T-helper 2 cell treated with Interferon-gamma antibody and Interleukin-4, amounts not matched to agents 5 μg/mL and 100 μg/mL, for 36 hours (primary cell): ENCODE results near the gene HP1BP3.

ENCODE experiments used
- DNase-seq: peaks from one replicate; pipeline ENCODE4 v3.0.0; 2021; ENCODE audit warnings: low spot score
- H3K27ac Mint-ChIP-seq: one replicate; pipeline ENCODE4 v1.8.0; 2021; ENCODE audit warnings: mild to moderate bottlenecking, mixed read lengths
- H3K27me3 Mint-ChIP-seq: one replicate; pipeline ENCODE4 v1.8.0; 2021; ENCODE audit warnings: low read depth, mixed read lengths
- H3K36me3 Mint-ChIP-seq: one replicate; pipeline ENCODE4 v1.8.0; 2021; ENCODE audit warnings: low read depth, mixed read lengths
- H3K4me1 Mint-ChIP-seq: one replicate; pipeline ENCODE4 v1.8.0; 2021; ENCODE audit warnings: low read depth, mixed read lengths
- H3K4me3 Mint-ChIP-seq: one replicate; pipeline ENCODE4 v1.8.0; 2022; ENCODE audit warnings: mild to moderate bottlenecking, moderate library complexity, mixed read lengths
- H3K9me3 Mint-ChIP-seq: one replicate; pipeline ENCODE4 v1.8.0; 2021; ENCODE audit warnings: mixed read lengths

Gene HP1BP3

GRCh38 chr1:20704390-20705202, 82.5 kb downstream of the HP1BP3 start:
- H3K27me3 Mint-ChIP-seq, result peaks cover 2% of the 10 kb centered on the region
- no peaks in the 10 kb centered on the region for H3K9me3 Mint-ChIP-seq
- H3K36me3 Mint-ChIP-seq, result no peaks in the 10 kb centered on the region
- DNase-seq, result no peak
- no peak overlapping the region for H3K27ac Mint-ChIP-seq
- no peaks in the 10 kb centered on the region for H3K4me1 Mint-ChIP-seq
- no peak overlapping the region for H3K4me3 Mint-ChIP-seq

GRCh38 chr1:20703124-20703756, 83.9 kb downstream of the HP1BP3 start:
- H3K4me1 Mint-ChIP-seq, result no peaks in the 10 kb centered on the region
- no peak for DNase-seq
- H3K27ac Mint-ChIP-seq, result no peak overlapping the region
- H3K36me3 Mint-ChIP-seq, result no peaks in the 10 kb centered on the region
- no peak overlapping the region for H3K4me3 Mint-ChIP-seq
- peaks cover 2% of the 10 kb centered on the region for H3K27me3 Mint-ChIP-seq
- no peaks in the 10 kb centered on the region for H3K9me3 Mint-ChIP-seq

DNA sequence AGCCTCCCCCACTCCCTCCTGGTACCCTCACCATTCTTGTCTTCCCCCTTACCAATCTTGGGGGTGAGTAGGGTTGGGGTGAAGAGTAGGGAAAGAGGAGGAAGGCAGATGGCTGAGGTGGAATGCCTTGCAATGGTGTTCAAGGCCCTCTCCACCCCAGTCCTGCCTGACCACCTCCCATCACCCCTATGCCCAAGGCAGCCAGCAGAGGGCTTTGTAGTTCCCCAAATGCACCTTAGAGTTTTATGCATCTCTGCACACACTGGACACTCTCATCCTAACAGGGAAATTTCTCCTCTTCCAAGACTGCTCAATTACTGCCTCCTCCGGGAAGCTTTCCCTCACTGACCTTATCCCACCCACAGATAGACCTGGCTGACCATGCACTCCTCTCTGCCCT, 84.7 kb downstream of the HP1BP3 start:
- H3K9me3 Mint-ChIP-seq, result no peaks in the 10 kb centered on the region
- no peaks in the 10 kb centered on the region for H3K4me1 Mint-ChIP-seq

GRCh38 chr1:20701847-20702246, 85.3 kb downstream of the HP1BP3 start:
- Mint-ChIP-seq H3K4me1 (peaks cover 3% of the 10 kb centered on the region), H3K27me3 (no peaks in the 10 kb centered on the region), H3K4me3 (no peak overlapping the region), H3K9me3 (no peaks in the 10 kb centered on the region), H3K36me3 (no peaks in the 10 kb centered on the region), H3K27ac (no peak overlapping the region)
- no peak for DNase-seq

More for the DNA sequence above, 84.7 kb downstream of the HP1BP3 start:
- Mint-ChIP-seq H3K27ac (no peak overlapping the region), H3K27me3 (no peaks in the 10 kb centered on the region), H3K4me3 (no peak overlapping the region), H3K36me3 (no peaks in the 10 kb centered on the region)
- no peak for DNase-seq

GRCh38 chr1:20701446-20701845, 85.7 kb downstream of the HP1BP3 start:
- H3K4me3 Mint-ChIP-seq, result no peak overlapping the region
- peaks cover 5% of the 10 kb centered on the region for H3K4me1 Mint-ChIP-seq
- H3K27ac Mint-ChIP-seq, result no peak overlapping the region
- DNase-seq, result no peak
- no peaks in the 10 kb centered on the region for H3K9me3 Mint-ChIP-seq
- no peaks in the 10 kb centered on the region for H3K27me3 Mint-ChIP-seq
- no peaks in the 10 kb centered on the region for H3K36me3 Mint-ChIP-seq

DNA sequence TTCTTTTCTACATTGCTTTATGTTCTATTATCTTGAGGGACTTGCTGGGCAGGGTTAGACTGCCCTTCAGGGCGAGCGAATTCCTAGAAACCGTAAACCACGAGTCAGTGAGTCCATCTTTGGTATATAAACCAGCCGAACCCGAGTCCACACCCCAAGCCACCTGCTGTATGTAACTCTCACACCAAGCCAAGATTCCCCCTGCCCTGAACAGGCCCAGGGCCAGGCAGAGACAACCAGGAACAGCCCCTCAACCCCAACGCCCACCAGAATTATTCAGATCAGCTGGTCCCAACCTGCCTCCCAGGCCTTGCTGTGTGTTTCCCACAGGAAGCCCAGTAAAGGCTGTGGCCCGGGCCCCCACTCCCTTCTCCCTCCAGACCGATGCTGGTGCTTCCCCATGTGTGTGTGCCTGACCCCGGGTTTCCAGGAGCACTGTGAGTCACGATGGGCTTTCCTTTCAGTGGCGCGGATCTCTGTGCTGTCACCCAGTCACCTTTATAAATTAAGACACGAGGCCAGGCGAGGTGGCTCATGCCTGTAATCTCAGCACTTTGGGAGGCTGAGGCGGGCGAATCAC, 86.4 kb downstream of the HP1BP3 start:
- H3K27me3 Mint-ChIP-seq, result peaks cover 4% of the 10 kb centered on the region
- no peak overlapping the region for H3K27ac Mint-ChIP-seq
- no peaks in the 10 kb centered on the region for H3K9me3 Mint-ChIP-seq
- no peak overlapping the region for H3K4me3 Mint-ChIP-seq
- no peaks in the 10 kb centered on the region for H3K36me3 Mint-ChIP-seq
- peaks cover 7% of the 10 kb centered on the region for H3K4me1 Mint-ChIP-seq
- DNase-seq, result no peak

- Mint-ChIP-seq H3K36me3 (no peaks in the 10 kb centered on the region), H3K27ac (no peak overlapping the region), H3K4me3 (no peak overlapping the region), H3K4me1 (peaks cover 7% of the 10 kb centered on the region), H3K9me3 (no peaks in the 10 kb centered on the region), H3K27me3 (peaks cover 8% of the 10 kb centered on the region)
- DNase-seq, result no peak
Measured at GRCh38 chr1:20699558-20699957, 87.5 kb downstream of the HP1BP3 start.

DNA sequence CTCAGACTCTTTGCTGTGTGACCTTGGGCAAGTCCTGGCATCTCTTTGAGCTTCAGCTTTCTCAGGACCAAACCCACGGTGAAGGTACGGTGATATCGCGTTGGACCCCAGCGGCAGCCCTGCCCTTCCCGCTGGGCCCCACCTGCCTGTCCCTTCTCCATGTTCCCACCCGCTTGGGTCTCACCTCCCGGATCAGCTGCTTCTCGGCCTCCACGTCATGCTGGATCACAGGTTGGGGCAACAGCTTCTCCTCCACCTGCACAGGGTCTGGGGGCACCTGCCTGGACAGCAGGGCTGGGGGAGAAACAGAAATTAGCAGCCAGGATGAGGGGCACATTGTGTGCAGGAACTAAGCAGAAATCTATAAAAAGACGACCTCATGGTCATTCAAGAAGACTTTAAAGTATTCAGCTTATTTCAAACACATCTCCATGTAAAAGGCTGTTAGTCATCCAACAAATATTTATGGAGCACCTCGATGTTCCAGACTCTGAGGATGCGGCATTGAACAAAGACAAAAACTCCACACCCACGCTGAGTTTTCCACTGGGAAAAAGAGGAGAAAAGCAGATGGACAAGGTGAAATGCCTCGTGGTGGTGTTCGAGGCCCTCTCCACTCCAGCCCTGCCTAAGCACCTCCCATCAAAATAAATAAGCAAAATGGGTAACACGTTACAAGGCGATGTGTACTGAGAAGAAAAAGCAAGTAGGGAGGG, 88.8 kb downstream of the HP1BP3 start:
- H3K9me3 Mint-ChIP-seq, result no peaks in the 10 kb centered on the region
- peaks cover 7% of the 10 kb centered on the region for H3K4me1 Mint-ChIP-seq
- DNase-seq, result no peak
- no peak overlapping the region for H3K27ac Mint-ChIP-seq
- H3K4me3 Mint-ChIP-seq, result no peak overlapping the region
- no peaks in the 10 kb centered on the region for H3K36me3 Mint-ChIP-seq
- peaks cover 16% of the 10 kb centered on the region for H3K27me3 Mint-ChIP-seq

- no peaks in the 10 kb centered on the region for H3K36me3 Mint-ChIP-seq
- no peaks in the 10 kb centered on the region for H3K9me3 Mint-ChIP-seq
- no peak for DNase-seq
- peaks cover 16% of the 10 kb centered on the region for H3K27me3 Mint-ChIP-seq
- no peak overlapping the region for H3K27ac Mint-ChIP-seq
- H3K4me1 Mint-ChIP-seq, result peaks cover 7% of the 10 kb centered on the region
- H3K4me3 Mint-ChIP-seq, result no peak overlapping the region
Measured at GRCh38 chr1:20697563-20697962, 89.5 kb downstream of the HP1BP3 start.

DNA sequence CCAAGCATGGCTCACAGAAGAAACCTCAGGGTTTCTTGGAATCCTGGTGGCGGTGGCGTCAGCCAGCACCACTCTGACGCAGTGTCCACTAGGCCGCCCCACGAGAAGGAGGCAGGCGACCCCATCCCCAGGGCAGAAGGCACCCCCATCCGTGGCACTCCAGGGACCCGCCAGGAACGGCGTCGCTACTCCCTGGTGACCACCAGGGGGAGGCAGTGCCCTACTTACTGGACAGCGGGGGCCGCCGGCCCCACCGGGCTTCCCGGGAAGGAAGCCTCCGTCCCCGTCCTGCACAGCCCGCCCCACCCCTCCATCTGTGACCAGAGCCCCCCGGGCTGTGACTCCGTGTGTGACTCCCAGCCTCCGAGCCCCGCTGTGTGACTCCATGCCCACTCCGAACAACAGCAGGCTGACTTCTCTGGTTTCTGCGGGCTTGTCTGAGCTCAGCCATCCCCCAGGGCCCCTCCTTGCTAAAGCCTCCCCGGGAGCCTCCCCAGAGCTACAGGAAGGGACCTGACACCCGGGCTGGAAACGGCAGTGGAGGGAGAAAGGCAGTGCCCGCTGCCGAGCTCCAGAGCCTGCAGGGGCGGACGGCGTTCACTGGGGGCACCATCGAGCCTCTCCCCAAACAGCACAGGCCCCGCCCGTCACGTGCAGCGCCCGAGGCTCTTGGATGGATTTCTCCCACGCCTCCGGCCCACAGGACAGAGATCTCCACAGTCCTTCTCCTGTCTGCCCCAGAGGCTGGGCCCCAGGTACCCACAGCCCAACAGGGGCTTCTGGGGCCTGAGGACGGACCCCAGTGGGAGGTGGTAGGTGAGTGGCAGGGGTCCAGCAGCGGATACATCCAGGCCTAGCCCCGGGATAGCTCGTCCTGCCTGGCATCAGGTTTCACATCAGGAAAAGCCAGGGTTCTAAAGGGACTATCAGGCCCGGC, 90.4 kb downstream of the HP1BP3 start:
- peak; percentile 61 for DNase-seq
- Mint-ChIP-seq H3K27ac (no peak overlapping the region), H3K27me3 (peaks cover 20% of the 10 kb centered on the region), H3K9me3 (no peaks in the 10 kb centered on the region), H3K4me1 (peaks cover 7% of the 10 kb centered on the region), H3K4me3 (peak overlapping the region; percentile 87), H3K36me3 (no peaks in the 10 kb centered on the region)

DNA sequence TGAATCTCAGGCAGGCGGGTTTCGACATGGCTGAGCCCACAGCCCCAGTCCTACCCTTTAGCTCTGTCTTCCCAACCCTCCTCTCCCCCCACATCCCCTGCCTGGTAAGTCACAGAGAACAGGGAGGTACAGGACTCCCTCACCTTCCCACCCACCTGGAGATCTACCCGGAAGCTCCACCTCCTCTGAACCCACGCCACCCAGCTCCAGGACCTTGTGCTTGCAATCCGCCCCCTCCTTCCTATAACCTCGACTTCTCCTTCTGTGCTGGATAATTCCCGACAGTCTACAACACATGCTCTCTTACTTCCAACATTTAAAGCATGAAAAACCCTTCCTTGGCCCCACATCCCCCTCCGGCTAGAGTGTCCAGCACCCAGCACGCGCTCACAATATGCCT, 91.6 kb downstream of the HP1BP3 start:
- no peaks in the 10 kb centered on the region for H3K9me3 Mint-ChIP-seq
- no peaks in the 10 kb centered on the region for H3K36me3 Mint-ChIP-seq
- DNase-seq, result no peak
- H3K27ac Mint-ChIP-seq, result no peak overlapping the region
- peaks cover 20% of the 10 kb centered on the region for H3K27me3 Mint-ChIP-seq
- H3K4me3 Mint-ChIP-seq, result no peak overlapping the region
- H3K4me1 Mint-ChIP-seq, result peaks cover 7% of the 10 kb centered on the region

DNA sequence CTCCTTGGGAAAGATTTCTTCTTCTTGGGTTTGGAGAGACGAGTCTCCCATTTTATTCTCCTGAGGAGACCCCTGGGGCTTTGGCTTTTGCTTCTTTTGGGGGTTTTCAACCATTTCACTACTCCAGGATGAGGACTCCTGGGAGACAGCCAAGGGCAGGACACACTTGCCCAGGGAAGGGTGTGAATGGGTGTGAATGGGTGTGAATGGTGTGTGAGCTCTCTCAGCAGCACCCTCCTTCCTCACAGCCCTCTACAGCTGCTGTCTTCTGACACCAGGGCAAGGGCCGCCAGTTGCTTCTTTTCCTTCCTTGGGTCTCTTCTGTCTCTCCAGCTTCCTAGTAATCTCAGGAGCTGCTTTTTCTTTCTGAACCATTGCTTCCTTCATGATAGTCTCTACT, 93.5 kb downstream of the HP1BP3 start:
- Mint-ChIP-seq H3K9me3 (no peaks in the 10 kb centered on the region), H3K36me3 (no peaks in the 10 kb centered on the region), H3K27ac (no peak overlapping the region), H3K4me3 (no peak overlapping the region), H3K4me1 (peaks cover 7% of the 10 kb centered on the region), H3K27me3 (peaks cover 20% of the 10 kb centered on the region)
- no peak for DNase-seq
